Measurements from ENCODE around the gene NYAP2. TPM values are rescaled to one million over a fixed set of nuclear protein-coding genes. Genes with fewer than 3 reads are reported as not detected.

NYAP2 gene
- polyA plus RNA-seq, 1 experiment = not detected

DNA sequence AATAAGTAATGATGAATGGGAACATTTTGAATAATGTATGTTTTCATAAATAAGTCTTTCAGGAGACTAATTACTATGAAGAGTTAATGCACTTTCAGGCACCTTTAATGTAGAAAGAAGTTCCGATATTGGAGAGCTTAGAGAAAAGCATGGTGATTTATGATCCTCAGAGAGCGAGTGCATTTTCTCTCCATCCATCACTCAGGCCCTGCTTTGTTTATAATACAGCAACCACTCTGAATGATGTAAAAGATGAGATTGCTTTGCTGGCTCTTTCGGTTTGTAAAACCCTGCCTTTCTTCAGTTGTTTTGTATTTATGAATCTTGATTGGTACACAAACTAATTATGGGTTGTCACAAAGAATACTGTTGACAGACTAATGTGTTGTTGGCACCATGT lies 132.0 kb downstream of the NYAP2 start:
- Histone ChIP-seq H3K36me3 (ENCODE audit: control insufficient read depth, insufficient read depth, low read length) (no peaks in the 10 kb centered on the region), H3K27me3 (ENCODE audit: control insufficient read depth, insufficient read depth, low read length) (no peaks in the 10 kb centered on the region; the same call in 1 of the 2 replicates), H3K4me3 (ENCODE audit: low read depth, low read length) (no peak overlapping the region)
- CTCF ChIA-PET = interaction anchor here (1.4 kb wide), 1 partner anchor 24 kb away, joined by 3 read pairs; no protein-coding TSS in a partner anchor
- TF ChIP-seq, protein P1, sequence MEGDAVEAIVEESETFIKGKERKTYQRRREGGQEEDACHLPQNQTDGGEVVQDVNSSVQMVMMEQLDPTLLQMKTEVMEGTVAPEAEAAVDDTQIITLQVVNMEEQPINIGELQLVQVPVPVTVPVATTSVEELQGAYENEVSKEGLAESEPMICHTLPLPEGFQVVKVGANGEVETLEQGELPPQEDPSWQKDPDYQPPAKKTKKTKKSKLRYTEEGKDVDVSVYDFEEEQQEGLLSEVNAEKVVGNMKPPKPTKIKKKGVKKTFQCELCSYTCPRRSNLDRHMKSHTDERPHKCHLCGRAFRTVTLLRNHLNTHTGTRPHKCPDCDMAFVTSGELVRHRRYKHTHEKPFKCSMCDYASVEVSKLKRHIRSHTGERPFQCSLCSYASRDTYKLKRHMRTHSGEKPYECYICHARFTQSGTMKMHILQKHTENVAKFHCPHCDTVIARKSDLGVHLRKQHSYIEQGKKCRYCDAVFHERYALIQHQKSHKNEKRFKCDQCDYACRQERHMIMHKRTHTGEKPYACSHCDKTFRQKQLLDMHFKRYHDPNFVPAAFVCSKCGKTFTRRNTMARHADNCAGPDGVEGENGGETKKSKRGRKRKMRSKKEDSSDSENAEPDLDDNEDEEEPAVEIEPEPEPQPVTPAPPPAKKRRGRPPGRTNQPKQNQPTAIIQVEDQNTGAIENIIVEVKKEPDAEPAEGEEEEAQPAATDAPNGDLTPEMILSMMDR (IDR thresholded peaks at IDR 0.05; ENCODE audit: insufficient read depth, low read depth, low read length) = no peak
- DNase-seq (ENCODE audit: low read depth) = no peak
- POLR2A ChIA-PET = no interaction called here

DNA sequence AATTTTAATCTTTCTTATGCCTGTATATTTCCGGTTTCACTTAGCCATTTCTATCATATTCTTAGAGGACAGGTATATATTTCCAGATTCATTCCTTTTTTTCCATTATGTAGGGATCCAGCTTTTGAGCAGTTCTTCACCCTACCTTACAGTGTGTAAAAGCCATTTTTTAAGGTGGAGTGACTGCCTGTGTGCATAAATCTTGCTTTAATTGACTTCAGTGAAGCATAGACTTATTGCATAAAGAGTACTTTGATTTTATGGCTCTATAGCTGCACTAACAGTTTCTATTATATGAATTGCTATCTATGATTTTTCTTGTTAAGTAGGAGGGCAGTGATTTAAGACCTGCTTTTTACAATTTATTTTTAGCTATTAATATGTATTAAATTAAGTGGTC lies 132.6 kb downstream of the NYAP2 start:
- POLR2A ChIA-PET = no interaction called here
- CTCF ChIA-PET = interaction anchor here (1.4 kb wide), 1 partner anchor 24 kb away, joined by 3 read pairs; no protein-coding TSS in a partner anchor

DNA sequence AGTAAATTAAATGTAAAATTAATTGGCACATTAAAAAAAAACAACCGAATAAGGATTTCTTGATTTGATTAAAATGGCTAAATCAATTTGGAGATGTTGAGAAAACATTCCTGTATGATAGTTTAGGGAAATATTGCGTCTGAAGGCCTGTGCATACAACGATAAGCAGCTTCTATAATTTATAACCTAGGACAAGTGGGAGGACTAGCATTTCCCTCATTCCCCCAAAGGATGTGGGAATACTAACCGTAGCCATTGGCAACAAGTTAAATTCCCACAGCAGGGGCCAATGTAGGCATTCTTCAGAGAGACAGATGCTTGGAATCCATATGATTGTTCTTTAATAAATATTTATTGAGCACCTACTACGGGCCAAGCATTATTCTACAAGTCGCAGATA lies 134.5 kb downstream of the NYAP2 start:
- ChIA-PET CTCF (no interaction called here), POLR2A (no interaction called here)
- DNase-seq (ENCODE audit: low read depth) = no peak
- TF ChIP-seq, protein P1 (IDR thresholded peaks at IDR 0.05; ENCODE audit: insufficient read depth, low read depth, low read length) = no peak
- H3K27me3 ChIP-seq (ENCODE audit: control insufficient read depth, insufficient read depth, low read length) = no peaks in the 10 kb centered on the region; the same call in 1 of the 2 replicates
- H3K4me3 ChIP-seq (ENCODE audit: low read depth, low read length) = no peak overlapping the region
- H3K36me3 ChIP-seq (ENCODE audit: control insufficient read depth, insufficient read depth, low read length) = no peaks in the 10 kb centered on the region

More for the DNA sequence above, 132.6 kb downstream of the NYAP2 start:
- Histone ChIP-seq H3K27me3 (ENCODE audit: control insufficient read depth, insufficient read depth, low read length) (no peaks in the 10 kb centered on the region; the same call in 1 of the 2 replicates), H3K36me3 (ENCODE audit: control insufficient read depth, insufficient read depth, low read length) (no peaks in the 10 kb centered on the region), H3K4me3 (ENCODE audit: low read depth, low read length) (no peak overlapping the region)
- TF ChIP-seq, protein P1 (IDR thresholded peaks at IDR 0.05; ENCODE audit: insufficient read depth, low read depth, low read length) = no peak
- no peak for DNase-seq (ENCODE audit: low read depth)

DNA sequence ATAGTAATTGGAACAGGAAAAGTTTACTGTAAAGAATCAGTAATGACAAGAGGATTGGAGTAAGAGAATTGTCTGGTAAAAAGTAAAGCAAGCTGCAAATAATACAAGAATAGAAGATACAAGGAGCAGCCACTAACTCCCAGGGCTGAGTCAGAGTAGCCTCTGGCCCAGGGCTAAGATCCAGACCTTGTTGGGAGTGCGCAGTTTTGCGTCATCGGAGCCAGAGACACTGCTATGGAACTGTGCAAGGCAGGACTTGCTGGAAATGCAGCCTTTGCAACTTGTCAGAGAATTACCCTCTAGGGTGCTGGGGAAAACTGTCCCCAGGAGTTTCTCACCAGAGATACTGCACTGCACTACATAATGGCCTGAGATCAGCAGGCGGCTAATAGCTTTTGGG lies 135.2 kb downstream of the NYAP2 start:
- POLR2A ChIA-PET = no interaction called here
- Histone ChIP-seq H3K4me3 (ENCODE audit: low read depth, low read length) (no peak overlapping the region), H3K27me3 (ENCODE audit: control insufficient read depth, insufficient read depth, low read length) (no peaks in the 10 kb centered on the region; the same call in 1 of the 2 replicates), H3K36me3 (ENCODE audit: control insufficient read depth, insufficient read depth, low read length) (no peaks in the 10 kb centered on the region)
- CTCF ChIA-PET = no interaction called here
- DNase-seq (ENCODE audit: low read depth) = no peak
- TF ChIP-seq, protein P1 (IDR thresholded peaks at IDR 0.05; ENCODE audit: insufficient read depth, low read depth, low read length) = no peak

DNA sequence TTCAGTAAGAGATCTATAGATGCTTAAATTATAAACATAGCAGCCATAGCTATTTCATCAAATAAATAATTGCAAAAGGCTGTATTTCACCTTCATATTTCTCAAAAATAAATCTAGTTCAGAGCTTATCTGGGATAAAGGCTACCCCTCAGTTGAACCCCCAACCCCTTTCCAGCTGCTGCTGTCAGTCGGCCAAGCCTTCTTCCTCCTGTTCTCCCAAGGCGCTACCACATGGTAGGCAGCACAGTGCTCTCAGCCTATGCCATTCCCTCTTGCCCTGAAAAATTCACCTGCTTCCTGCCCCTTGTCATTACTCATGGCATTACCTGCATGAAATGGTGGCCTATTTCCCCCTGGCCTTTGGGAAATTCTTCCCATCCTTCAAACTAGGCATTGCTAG lies 136.5 kb downstream of the NYAP2 start:
- no peak for DNase-seq (ENCODE audit: low read depth)
- no peaks in the 10 kb centered on the region; the same call in 1 of the 2 replicates for H3K27me3 ChIP-seq (ENCODE audit: control insufficient read depth, insufficient read depth, low read length)
- H3K4me3 ChIP-seq (ENCODE audit: low read depth, low read length) = no peak overlapping the region
- H3K36me3 ChIP-seq (ENCODE audit: control insufficient read depth, insufficient read depth, low read length) = no peaks in the 10 kb centered on the region
- TF ChIP-seq, protein P1 (IDR thresholded peaks at IDR 0.05; ENCODE audit: insufficient read depth, low read depth, low read length) = no peak
- ChIA-PET POLR2A (no interaction called here), CTCF (no interaction called here)
